ENCODE data around the gene MBD1.

- TF ChIP-seq TOX (CRISPR knock-in tag; IDR thresholded peaks at IDR 0.05; ENCODE audit: borderline replicate concordance) (no peak), CREB5 (CRISPR knock-in tag; IDR thresholded peaks at IDR 0.05; ENCODE audit: low read depth) (no peak)
These were observed 6.4 kb upstream of the MBD1 start, which contains the start of gene CXXC1 for GRCh38 chr18:50287441-50288347.

All from SK-N-SH treated with all-trans-retinoic acid at 6 μM for 48 hours (cell line).